Trophoblast cell (in vitro differentiated cells and primary cell): ENCODE data around the gene COL12A1.

ENCODE experiments used
- DNase-seq, 2 donors: peaks; one replicate each; pipeline ENCODE4 v3.0.0-alpha.2; 2016
- H2AFZ ChIP-seq: 2 replicates; pipeline ENCODE4 v1.6.1; 2013; ENCODE audit warnings: low read length, moderate library complexity, mild to moderate bottlenecking; ENCODE audit not compliant: insufficient read depth, poor library complexity
- H2AK5ac ChIP-seq: 2 replicates; pipeline ENCODE4 v1.6.1; 2013; ENCODE audit warnings: mild to moderate bottlenecking, low read length
- H2BK120ac ChIP-seq: 2 replicates; pipeline ENCODE4 v1.6.1; 2013; ENCODE audit warnings: low read length, mild to moderate bottlenecking, moderate library complexity; ENCODE audit not compliant: insufficient read depth, poor library complexity
- H2BK12ac ChIP-seq: 2 replicates; pipeline ENCODE4 v1.6.1; 2013; ENCODE audit warnings: mild to moderate bottlenecking, low read length, moderate library complexity
- H2BK5ac ChIP-seq: 2 replicates; pipeline ENCODE4 v1.6.1; 2013; ENCODE audit warnings: low read length, low read depth, moderate library complexity, mild to moderate bottlenecking; ENCODE audit not compliant: poor library complexity
- H3K14ac ChIP-seq: 2 replicates; pipeline ENCODE4 v1.6.1; 2013; ENCODE audit warnings: mild to moderate bottlenecking, low read length
- H3K18ac ChIP-seq: 2 replicates; pipeline ENCODE4 v1.6.1; 2013; ENCODE audit warnings: mild to moderate bottlenecking, low read length
- H3K23ac ChIP-seq: 2 replicates; pipeline ENCODE4 v1.6.1; 2013; ENCODE audit warnings: low read length
- H3K27ac ChIP-seq: 2 replicates; pipeline ENCODE4 v1.5.1; 2013; ENCODE audit warnings: low read depth, mild to moderate bottlenecking, inconsistent platforms, low read length, moderate library complexity
- H3K27me3 ChIP-seq: 2 replicates; pipeline ENCODE4 v1.6.1; 2013; ENCODE audit warnings: inconsistent platforms, mild to moderate bottlenecking, low read length, moderate library complexity; ENCODE audit not compliant: insufficient read depth
- H3K36me3 ChIP-seq, 2 experiments: 1 replicate in 1 of 2; 2 replicates in 1 of 2; pipeline ENCODE4 v1.6.1; 2013; ENCODE audit warnings: low read length in 2 of 2, mild to moderate bottlenecking in 2 of 2, moderate library complexity in 1 of 2; ENCODE audit not compliant: insufficient read depth in 2 of 2, control insufficient read depth in 1 of 2
- H3K4ac ChIP-seq: 2 replicates; pipeline ENCODE4 v1.6.1; 2013; ENCODE audit warnings: low read depth, mild to moderate bottlenecking, low read length, moderate library complexity
- H3K4me1 ChIP-seq, 2 experiments: 1 replicate in 1 of 2; 2 replicates in 1 of 2; pipeline ENCODE4 v1.6.1; 2013; ENCODE audit warnings: low read length in 2 of 2, mild to moderate bottlenecking in 2 of 2, moderate library complexity in 1 of 2; ENCODE audit not compliant: insufficient read depth in 2 of 2, control insufficient read depth in 1 of 2
- H3K4me2 ChIP-seq: 2 replicates; pipeline ENCODE4 v1.6.1; 2013; ENCODE audit warnings: inconsistent platforms, mild to moderate bottlenecking, low read length, moderate library complexity
- H3K4me3 ChIP-seq: 2 replicates; pipeline ENCODE4 v1.5.1; 2013; ENCODE audit warnings: mild to moderate bottlenecking, low read depth, low read length, inconsistent platforms
- H3K79me1 ChIP-seq: one replicate; pipeline ENCODE4 v1.6.1; 2013; ENCODE audit warnings: low read length
- H3K79me2 ChIP-seq: 2 replicates; pipeline ENCODE4 v1.6.1; 2013; ENCODE audit warnings: low read length, mild to moderate bottlenecking; ENCODE audit not compliant: control insufficient read depth, insufficient read depth, poor library complexity
- H3K9ac ChIP-seq: 2 replicates; pipeline ENCODE4 v1.6.1; 2013; ENCODE audit warnings: mild to moderate bottlenecking, low read length
- H3K9me3 ChIP-seq: 2 replicates; pipeline ENCODE4 v1.6.1; 2013; ENCODE audit warnings: low read depth, mild to moderate bottlenecking, control low read depth, inconsistent platforms, low read length; ENCODE audit not compliant: insufficient read depth
- H4K12ac ChIP-seq: 2 replicates; pipeline ENCODE4 v1.6.1; 2013; ENCODE audit warnings: low read depth, mild to moderate bottlenecking, low read length, moderate library complexity
- H4K8ac ChIP-seq: 2 replicates; pipeline ENCODE4 v1.6.1; 2013; ENCODE audit warnings: low read depth, mild to moderate bottlenecking, low read length, moderate library complexity
- H4K91ac ChIP-seq: one replicate; pipeline ENCODE4 v1.6.1; 2013; ENCODE audit warnings: low read depth, mild to moderate bottlenecking, low read length, moderate library complexity
- WGBS: extraction: QIAGEN DNeasy Blood & Tissue Kit; methylation state at CpG from one replicate; pipeline ENCODE4 v1.1.7; 2013; ENCODE audit warnings: missing lambda C conversion rate; ENCODE audit not compliant: insufficient read length, insufficient coverage; ENCODE audit errors: extremely low coverage; 5-methylcytosine and 5-hydroxymethylcytosine counted together

Gene COL12A1

GRCh38 chr6:75155631-75156030, 50.2 kb downstream of the COL12A1 start:
- H3K27ac ChIP-seq: peak overlapping the region; percentile 88
- no peak overlapping the region for H3K18ac ChIP-seq
- no peak overlapping the region for H3K4me3 ChIP-seq
- H3K79me1 ChIP-seq: peaks cover 4% of the 10 kb centered on the region
- H3K27me3 ChIP-seq: no peaks in the 10 kb centered on the region
- no peaks in the 10 kb centered on the region for H3K9me3 ChIP-seq
- no peak overlapping the region for H3K4me2 ChIP-seq
- no peak overlapping the region for H2BK120ac ChIP-seq
- peaks cover 0 to 9% of the 10 kb centered on the region in 2 experiments for H3K36me3 ChIP-seq
- peaks cover 2 to 7% of the 10 kb centered on the region in 2 experiments for H3K4me1 ChIP-seq
- no CpG with 5 or more reads among the region's 5 CpGs for WGBS
- H2BK12ac ChIP-seq: no peak overlapping the region
- no peak overlapping the region for H4K8ac ChIP-seq
- no peak overlapping the region for H2BK5ac ChIP-seq
- H3K79me2 ChIP-seq: no peaks in the 10 kb centered on the region
- no peak for DNase-seq
- no peak overlapping the region for H3K14ac ChIP-seq
- H3K4ac ChIP-seq: no peak overlapping the region
- no peak overlapping the region for H4K12ac ChIP-seq
- no peak overlapping the region for H3K9ac ChIP-seq
- no peak overlapping the region for H2AFZ ChIP-seq
- no peak overlapping the region for H3K23ac ChIP-seq
- H4K91ac ChIP-seq: no peak overlapping the region
- no peak overlapping the region for H2AK5ac ChIP-seq

GRCh38 chr6:75154973-75155372, 50.9 kb downstream of the COL12A1 start:
- H3K9me3 ChIP-seq: no peaks in the 10 kb centered on the region
- H3K14ac ChIP-seq: peak overlapping the region; percentile 71
- H3K23ac ChIP-seq: no peak overlapping the region
- peak overlapping the region; percentile 87 for H2BK120ac ChIP-seq
- no peaks in the 10 kb centered on the region for H3K27me3 ChIP-seq
- H3K4me1 ChIP-seq: peaks cover 2 to 7% of the 10 kb centered on the region in 2 experiments
- DNase-seq: no peak
- no peak overlapping the region for H3K9ac ChIP-seq
- peak overlapping the region; percentile 64 for H2BK12ac ChIP-seq
- no peak overlapping the region for H3K4me2 ChIP-seq
- no peaks in the 10 kb centered on the region for H3K79me2 ChIP-seq
- H4K8ac ChIP-seq: peak overlapping the region; percentile 17
- H3K4ac ChIP-seq: peak overlapping the region; percentile 50
- no CpG with 5 or more reads among the region's 1 CpG for WGBS
- no peak overlapping the region for H3K4me3 ChIP-seq
- peak overlapping the region; percentile 45 for H3K18ac ChIP-seq
- H4K12ac ChIP-seq: no peak overlapping the region
- peak overlapping the region; percentile 88 for H3K27ac ChIP-seq
- H3K36me3 ChIP-seq: peaks cover 0 to 9% of the 10 kb centered on the region in 2 experiments
- no peak overlapping the region for H2AFZ ChIP-seq
- H2BK5ac ChIP-seq: peak overlapping the region; percentile 79
- H4K91ac ChIP-seq: peak overlapping the region; percentile 64
- peaks cover 4% of the 10 kb centered on the region for H3K79me1 ChIP-seq
- H2AK5ac ChIP-seq: peak overlapping the region; percentile 42

GRCh38 chr6:75150685-75151412, 55.0 kb downstream of the COL12A1 start:
- H2BK5ac ChIP-seq: no peak overlapping the region
- no peak overlapping the region for H3K4me2 ChIP-seq
- H2AK5ac ChIP-seq: no peak overlapping the region
- no peak overlapping the region for H2BK12ac ChIP-seq
- H3K14ac ChIP-seq: no peak overlapping the region
- no peak overlapping the region for H2AFZ ChIP-seq
- H3K4me3 ChIP-seq: no peak overlapping the region
- H3K79me2 ChIP-seq: no peaks in the 10 kb centered on the region
- no peak overlapping the region for H3K18ac ChIP-seq
- DNase-seq: no peak
- H4K8ac ChIP-seq: no peak overlapping the region
- no peak overlapping the region for H3K23ac ChIP-seq
- no peak overlapping the region for H3K27ac ChIP-seq
- peaks cover 0 to 9% of the 10 kb centered on the region in 2 experiments for H3K36me3 ChIP-seq
- H4K91ac ChIP-seq: no peak overlapping the region
- H3K9ac ChIP-seq: no peak overlapping the region
- no peak overlapping the region for H2BK120ac ChIP-seq
- WGBS: no CpG with 5 or more reads among the region's 6 CpGs
- peaks cover 2 to 3% of the 10 kb centered on the region in 2 experiments for H3K4me1 ChIP-seq
- H3K4ac ChIP-seq: no peak overlapping the region
- H3K79me1 ChIP-seq: peaks cover 3% of the 10 kb centered on the region
- H4K12ac ChIP-seq: no peak overlapping the region
- no peaks in the 10 kb centered on the region for H3K27me3 ChIP-seq
- H3K9me3 ChIP-seq: no peaks in the 10 kb centered on the region

- no peak overlapping the region for H3K23ac ChIP-seq
- no peak overlapping the region for H3K4ac ChIP-seq
- no peak overlapping the region for H2AFZ ChIP-seq
- H3K27ac ChIP-seq: no peak overlapping the region
- no peak overlapping the region for H3K18ac ChIP-seq
- H2AK5ac ChIP-seq: no peak overlapping the region
- no peak overlapping the region for H2BK120ac ChIP-seq
- no peaks in the 10 kb centered on the region for H3K27me3 ChIP-seq
- no peaks in the 10 kb centered on the region for H3K9me3 ChIP-seq
- no peak overlapping the region for H2BK5ac ChIP-seq
- no peaks in the 10 kb centered on the region for H3K79me2 ChIP-seq
- H3K36me3 ChIP-seq: peaks cover 2 to 14% of the 10 kb centered on the region in 2 experiments
- no peak overlapping the region for H3K9ac ChIP-seq
- no peak overlapping the region for H4K91ac ChIP-seq
- H3K4me1 ChIP-seq: no peaks in the 10 kb centered on the region
- no peak for DNase-seq
- H4K12ac ChIP-seq: no peak overlapping the region
- no peak overlapping the region for H4K8ac ChIP-seq
- H3K4me3 ChIP-seq: no peak overlapping the region
- H3K4me2 ChIP-seq: no peak overlapping the region
- no peak overlapping the region for H2BK12ac ChIP-seq
- H3K14ac ChIP-seq: no peak overlapping the region
- no peaks in the 10 kb centered on the region for H3K79me1 ChIP-seq
These were observed 56.2 kb downstream of the COL12A1 start for GRCh38 chr6:75149696-75150095.
